RWPE1 (cell line): ENCODE data around the gene UBL3.

Experiments used
- CTCF ChIA-PET: fragments of 350-600 bp; sonication (Branson Sonifier 250); formaldehyde crosslinking; extraction: SDS; loops from one replicate; lab custom pipeline; 2021; lab: Yijun Ruan, JAX
- POLR2A ChIA-PET: fragments of 400-600 bp; formaldehyde crosslinking; extraction: SDS; loops from one replicate; lab custom pipeline; 2020; ENCODE audit warnings: antibody characterized with exemption; ENCODE audit not compliant: low non-redundant PET; lab: Yijun Ruan, JAX
- DNase-seq: peaks from one replicate; pipeline ENCODE4 v3.0.0; 2012; ENCODE audit warnings: low spot score
- H3K27ac ChIP-seq: fragments of 450-650 bp; 2 replicates; pipeline ENCODE4 v1.5.1; 2017
- TF ChIP-seq, protein P1 (sequence below): fragments of 450-650 bp; conservative IDR thresholded peaks from 2 replicates; pipeline ENCODE4 v1.5.1; 2017; ENCODE audit warnings: low read depth, mild to moderate bottlenecking

UBL3 gene

DNA sequence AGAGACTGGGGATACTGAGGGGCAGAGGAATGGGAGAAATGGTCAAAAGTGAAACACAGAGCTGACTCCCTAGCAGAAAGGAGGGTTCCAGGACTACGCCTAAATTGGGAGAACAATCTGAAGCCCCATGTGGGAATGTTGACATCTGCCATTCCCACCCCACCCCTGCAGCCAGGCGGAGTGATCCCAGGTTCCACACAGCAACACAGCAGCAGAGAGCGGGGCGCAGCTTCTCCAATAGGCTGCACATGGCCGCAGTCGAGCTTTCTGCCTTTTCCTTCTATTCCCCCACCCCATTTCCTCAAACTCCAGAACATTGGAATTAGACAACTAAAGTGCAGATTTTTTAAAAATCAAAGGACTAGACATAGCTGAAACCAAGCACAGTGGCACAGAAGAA lies 104.7 kb downstream of the UBL3 start:
- POLR2A ChIA-PET = no interaction called here
- TF ChIP-seq, protein P1, sequence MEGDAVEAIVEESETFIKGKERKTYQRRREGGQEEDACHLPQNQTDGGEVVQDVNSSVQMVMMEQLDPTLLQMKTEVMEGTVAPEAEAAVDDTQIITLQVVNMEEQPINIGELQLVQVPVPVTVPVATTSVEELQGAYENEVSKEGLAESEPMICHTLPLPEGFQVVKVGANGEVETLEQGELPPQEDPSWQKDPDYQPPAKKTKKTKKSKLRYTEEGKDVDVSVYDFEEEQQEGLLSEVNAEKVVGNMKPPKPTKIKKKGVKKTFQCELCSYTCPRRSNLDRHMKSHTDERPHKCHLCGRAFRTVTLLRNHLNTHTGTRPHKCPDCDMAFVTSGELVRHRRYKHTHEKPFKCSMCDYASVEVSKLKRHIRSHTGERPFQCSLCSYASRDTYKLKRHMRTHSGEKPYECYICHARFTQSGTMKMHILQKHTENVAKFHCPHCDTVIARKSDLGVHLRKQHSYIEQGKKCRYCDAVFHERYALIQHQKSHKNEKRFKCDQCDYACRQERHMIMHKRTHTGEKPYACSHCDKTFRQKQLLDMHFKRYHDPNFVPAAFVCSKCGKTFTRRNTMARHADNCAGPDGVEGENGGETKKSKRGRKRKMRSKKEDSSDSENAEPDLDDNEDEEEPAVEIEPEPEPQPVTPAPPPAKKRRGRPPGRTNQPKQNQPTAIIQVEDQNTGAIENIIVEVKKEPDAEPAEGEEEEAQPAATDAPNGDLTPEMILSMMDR = no peak
- no peak for DNase-seq
- CTCF ChIA-PET = no interaction called here
- H3K27ac ChIP-seq = no peak overlapping the region

DNA sequence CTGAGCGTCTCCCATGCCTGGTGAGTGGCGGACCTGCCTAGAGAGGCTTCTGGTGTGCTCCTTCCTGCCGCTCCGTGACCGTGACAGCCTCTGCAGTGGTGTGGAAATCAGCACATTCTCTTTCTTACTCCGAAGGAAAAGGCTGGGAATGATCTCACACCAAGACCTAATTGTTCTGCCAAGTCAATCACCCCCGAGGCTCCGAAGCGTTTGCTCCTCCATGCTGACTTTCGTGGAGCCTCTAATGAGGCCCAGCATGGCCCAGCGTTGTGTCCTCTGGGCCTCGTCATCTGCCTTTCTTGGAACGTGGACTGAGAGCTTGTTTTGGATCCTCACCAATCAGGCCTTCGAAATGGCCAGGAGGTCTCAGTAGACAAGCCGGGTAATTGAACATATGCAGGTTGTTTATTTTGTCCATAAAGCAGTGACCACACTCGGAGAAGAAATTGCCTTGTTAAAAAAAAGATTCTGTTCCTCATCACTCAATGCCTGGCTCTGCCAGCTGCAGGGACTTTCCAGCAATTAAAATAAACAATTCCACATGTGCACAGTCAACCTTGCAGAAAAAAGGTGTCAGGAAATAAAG lies 107.1 kb downstream of the UBL3 start:
- no peak overlapping the region for H3K27ac ChIP-seq
- TF ChIP-seq, protein P1 = no peak
- ChIA-PET POLR2A (no interaction called here), CTCF (no interaction called here)
- DNase-seq = no peak

DNA sequence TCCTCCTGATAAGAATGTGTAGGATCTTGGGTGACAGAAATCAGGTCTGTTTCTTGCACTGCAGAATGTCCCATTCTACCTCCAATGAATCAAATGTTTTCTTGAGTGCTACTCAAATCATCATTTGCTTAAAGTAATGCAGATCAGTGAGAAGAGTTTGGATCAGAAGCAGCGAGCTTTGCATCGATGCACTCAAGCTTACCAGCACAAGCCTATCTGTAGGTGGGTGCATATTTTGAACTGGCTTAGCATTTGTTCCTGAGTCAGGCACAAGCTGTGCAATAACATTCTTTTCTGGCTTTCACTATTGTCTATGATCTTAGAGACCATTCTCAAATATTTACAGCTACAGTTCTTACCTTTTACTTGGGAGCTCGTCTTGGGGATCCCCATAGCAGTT lies 109.5 kb downstream of the UBL3 start:
- POLR2A ChIA-PET = no interaction called here
- H3K27ac ChIP-seq = no peak overlapping the region
- TF ChIP-seq, protein P1 = no peak
- no peak for DNase-seq
- CTCF ChIA-PET = interaction anchor here (0.6 kb wide), 1 partner anchor 17 kb away, joined by 3 read pairs; no protein-coding TSS in a partner anchor

DNA sequence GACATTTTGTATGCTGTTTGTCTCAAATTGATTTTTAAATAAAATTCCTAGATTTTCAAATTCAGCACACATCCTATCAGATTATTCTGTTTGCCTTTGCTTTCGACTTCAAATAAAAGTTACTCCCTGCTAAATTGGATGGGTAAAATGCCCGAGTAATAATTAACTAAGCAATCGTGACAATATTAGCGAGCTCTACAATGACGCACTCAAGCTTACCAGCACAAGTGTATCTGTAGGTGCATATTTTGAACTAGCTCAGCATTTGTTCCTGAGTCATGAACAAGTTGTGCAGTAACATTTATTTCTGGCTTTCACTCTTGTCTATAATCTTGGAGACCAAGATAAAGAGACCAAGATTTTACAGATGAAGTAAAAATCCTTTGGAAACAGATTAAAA lies 113.4 kb downstream of the UBL3 start:
- DNase-seq = no peak
- CTCF ChIA-PET = no interaction called here
- TF ChIP-seq, protein P1 = no peak
- POLR2A ChIA-PET = no interaction called here
- H3K27ac ChIP-seq = no peak overlapping the region

DNA sequence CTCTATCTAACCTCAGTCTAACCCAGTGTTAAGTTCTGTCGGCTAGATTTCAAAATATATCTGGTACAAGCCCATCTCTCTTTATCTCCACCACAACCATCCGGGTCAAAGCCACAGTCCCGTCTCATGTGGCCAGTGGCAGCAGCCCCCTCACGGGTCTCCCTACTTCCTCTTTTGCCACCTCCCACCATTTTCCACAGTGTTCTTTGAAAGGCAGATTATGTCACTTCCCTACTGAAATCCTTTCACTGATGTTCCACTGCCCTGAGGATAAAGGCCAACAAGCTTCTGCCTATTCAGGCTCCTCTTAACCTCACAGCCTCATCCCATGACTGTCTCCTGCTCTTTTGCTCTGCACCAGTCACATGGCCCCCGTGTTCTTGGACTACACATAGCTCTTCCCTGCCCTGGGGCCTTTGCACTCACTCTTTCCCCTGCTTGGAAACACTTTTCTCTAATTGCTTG lies 117.2 kb downstream of the UBL3 start:
- no peak overlapping the region for H3K27ac ChIP-seq
- DNase-seq = no peak
- POLR2A ChIA-PET = no interaction called here
- CTCF ChIA-PET = no interaction called here
- TF ChIP-seq, protein P1 = no peak

DNA sequence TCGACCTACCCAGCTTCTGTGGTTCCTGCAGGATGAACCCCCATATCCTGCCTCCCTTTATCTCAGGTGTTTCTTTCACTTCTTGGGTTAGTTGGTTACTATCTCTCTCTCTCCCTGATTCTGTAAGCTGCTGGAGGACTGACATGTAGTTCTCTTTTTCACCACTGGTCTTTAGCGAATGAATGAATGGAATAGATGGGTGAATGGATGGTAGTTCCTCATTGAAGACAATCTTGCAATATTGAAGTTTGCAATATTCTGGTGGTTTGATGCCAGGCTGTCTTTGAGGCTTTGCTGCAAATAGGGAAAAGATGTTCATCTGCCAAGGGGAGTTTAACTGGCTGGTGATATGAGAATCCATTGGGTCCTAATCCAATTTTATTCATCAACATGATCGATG lies 120.2 kb downstream of the UBL3 start:
- TF ChIP-seq, protein P1 = no peak
- H3K27ac ChIP-seq = no peak overlapping the region
- CTCF ChIA-PET = no interaction called here
- DNase-seq = no peak
- POLR2A ChIA-PET = no interaction called here

DNA sequence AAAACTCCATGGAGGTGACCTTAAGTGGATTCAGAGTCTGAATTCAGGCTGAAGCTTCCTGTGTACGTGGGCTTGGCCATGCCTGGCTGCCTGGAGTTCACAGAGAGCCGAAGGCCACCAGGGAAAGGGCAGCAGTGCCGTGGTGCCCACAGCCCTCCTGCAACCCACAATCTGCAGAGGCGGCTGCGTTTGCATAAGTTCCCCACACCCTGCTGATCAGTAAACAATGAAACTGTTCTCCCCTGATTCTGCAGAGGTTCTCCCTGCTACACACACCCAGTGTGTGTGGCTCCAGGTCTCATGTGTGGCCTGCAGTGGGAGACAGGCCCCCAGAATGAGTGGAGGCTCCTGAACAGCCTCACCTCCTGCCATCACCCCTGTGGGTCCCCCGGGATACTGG lies 128.0 kb downstream of the UBL3 start:
- POLR2A ChIA-PET = no interaction called here
- TF ChIP-seq, protein P1 = no peak
- no peak overlapping the region for H3K27ac ChIP-seq
- DNase-seq = no peak
- CTCF ChIA-PET = no interaction called here
